Fibroblast of lung (primary cell): ENCODE results near the gene GALNT18.

Experiments
- CTCF ChIP-seq, 2 donors: IDR thresholded peaks in 1 of 2; conservative IDR thresholded peaks in 1 of 2; 1 replicate in 1 of 2; 2 replicates in 1 of 2; pipeline ENCODE4 v1.5.1; 2011 to 2012; ENCODE audit warnings: low read length in 2 of 2, control low read depth in 1 of 2, inconsistent platforms in 1 of 2, low read depth in 1 of 2, mild to moderate bottlenecking in 1 of 2
- EZH2 ChIP-seq: IDR thresholded peaks from 2 replicates; pipeline ENCODE4 v1.5.1; 2012; ENCODE audit warnings: low read length, control low read depth, mild to moderate bottlenecking; ENCODE audit errors: missing control alignments

GRCh38 chr11:11366793-11367192 lies 255.0 kb downstream of the GALNT18 start:
- TF ChIP-seq CTCF (conservative IDR thresholded peaks at IDR 0.05 in 1 of 2, IDR thresholded peaks at IDR 0.05 in 1 of 2; ENCODE audit: low read depth in 1 of 2, low read length in 2 of 2), result no peak
- no peak for TF ChIP-seq EZH2
